Endothelial cell of umbilical vein (primary cell): ENCODE measurements around the gene IL17RB.

Source experiments
- CTCF ChIP-seq, 2 donors: IDR thresholded peaks; 1 replicate in 1 of 2; 2 replicates in 1 of 2; pipeline ENCODE4 v1.5.1; 2011; ENCODE audit warnings: low read length in 2 of 2, mild to moderate bottlenecking in 2 of 2, moderate library complexity in 2 of 2, control low read depth in 1 of 2, inconsistent platforms in 1 of 2, low read depth in 1 of 2; ENCODE audit not compliant: insufficient read depth in 1 of 2; ENCODE audit errors: extremely low read depth in 1 of 2
- EZH2 ChIP-seq: IDR thresholded peaks from 2 replicates; pipeline ENCODE4 v1.6.1; 2012; ENCODE audit warnings: borderline replicate concordance, low read depth, mild to moderate bottlenecking, moderate library complexity, low read length, inconsistent platforms; ENCODE audit not compliant: severe bottlenecking
- MAX ChIP-seq: IDR thresholded peaks from 2 replicates; pipeline ENCODE4 v1.6.1; 2011; ENCODE audit not compliant: insufficient read depth, insufficient read length
- POLR2A ChIP-seq: IDR thresholded peaks from 2 replicates; pipeline ENCODE4 v1.6.1; 2012; ENCODE audit warnings: low read depth, mild to moderate bottlenecking, control low read depth, low read length
- POLR2AphosphoS5 ChIP-seq: IDR thresholded peaks from 2 replicates; pipeline ENCODE4 v1.6.1; 2012; ENCODE audit warnings: low read depth, mild to moderate bottlenecking, control low read depth, low read length, moderate library complexity; ENCODE audit not compliant: insufficient read depth

GRCh38 chr3:53883008-53883407 is 36.6 kb downstream of the IL17RB start:
- TF ChIP-seq POLR2AphosphoS5 (no peak), CTCF (IDR thresholded peaks at IDR 0.05; ENCODE audit: extremely low read depth in 1 of 2, insufficient read depth in 1 of 2, low read depth in 1 of 2, low read length in 2 of 2) (no peak), POLR2A (no peak), EZH2 (no peak), MAX (no peak)
